ENCODE results near the gene NFE2L1.
"Not testable (repeated sequence)": the region's sequence is repeated elsewhere in the genome, so short reads cannot be mapped to it uniquely, and the experiment has no call there.

NFE2L1 gene

DNA sequence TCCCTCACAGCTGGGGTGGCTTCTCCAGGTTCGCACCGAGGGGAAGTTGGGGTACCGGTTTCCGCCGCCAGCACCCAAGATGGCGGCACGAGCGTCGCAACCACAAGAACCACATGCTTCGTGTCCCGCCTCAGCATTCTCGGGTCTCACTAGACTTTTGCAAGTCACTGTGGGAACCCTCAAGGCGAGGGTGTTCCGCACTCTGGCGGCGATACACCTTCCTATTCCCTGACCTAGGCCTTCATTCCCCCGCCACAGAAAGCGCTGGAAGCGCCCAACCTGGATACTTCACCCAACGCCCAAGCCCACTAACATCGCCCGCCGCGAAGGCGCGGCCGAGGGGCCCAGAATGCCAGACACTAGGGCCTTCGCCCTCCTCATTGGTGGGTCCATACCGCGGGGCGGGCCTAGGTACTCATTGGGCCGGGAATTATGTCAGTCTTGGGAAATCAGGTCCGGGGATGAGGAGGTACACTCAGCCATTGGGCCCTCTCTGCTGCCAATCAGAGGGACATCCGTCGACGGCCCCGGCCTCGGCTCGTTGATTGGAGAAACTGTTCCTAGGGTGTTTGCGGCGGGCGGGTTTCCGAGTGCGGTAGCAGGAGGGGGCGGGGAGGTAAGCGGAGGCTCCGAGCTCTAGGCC, at the start of gene NFE2L1:
Gene NFE2L1 (plus strand): TSS at position 619 of the 643 bp plus-strand sequence. CDS start 2,760 bp downstream, outside the sequence.
- Histone ChIP-seq H3K4me2 (peak within 1 kb of the TSS; percentile 80), H3K36me3 (ENCODE audit: insufficient read depth) (no peaks in the 10 kb centered on the region; the same call in 1 of the 2 replicates), H3K27me3 (ENCODE audit: insufficient read depth, low read depth) (no peaks in the 10 kb centered on the region), H4K20me1 (ENCODE audit: insufficient read depth) (no peaks in the 10 kb centered on the region), H3K4me3 (IDR thresholded peaks at IDR 0.05; ENCODE audit: insufficient read depth, low read depth, low read length) (no peak within 1 kb of the TSS), H3K79me2 (ENCODE audit: insufficient read depth, low read depth) (peaks cover 60% of the 10 kb centered on the region), H2AFZ (ENCODE audit: low read depth) (peak within 1 kb of the TSS; percentile 62), H3K4me1 (ENCODE audit: low read depth, poor library complexity, severe bottlenecking) (peaks cover 45% of the 10 kb centered on the region), H3K9ac (peak within 1 kb of the TSS; percentile 91), H3K27ac (peak within 1 kb of the TSS; percentile 94)
- TF ChIP-seq CTCF (conservative IDR thresholded peaks at IDR 0.05; ENCODE audit: low read depth, low read length) = no peak

DNA sequence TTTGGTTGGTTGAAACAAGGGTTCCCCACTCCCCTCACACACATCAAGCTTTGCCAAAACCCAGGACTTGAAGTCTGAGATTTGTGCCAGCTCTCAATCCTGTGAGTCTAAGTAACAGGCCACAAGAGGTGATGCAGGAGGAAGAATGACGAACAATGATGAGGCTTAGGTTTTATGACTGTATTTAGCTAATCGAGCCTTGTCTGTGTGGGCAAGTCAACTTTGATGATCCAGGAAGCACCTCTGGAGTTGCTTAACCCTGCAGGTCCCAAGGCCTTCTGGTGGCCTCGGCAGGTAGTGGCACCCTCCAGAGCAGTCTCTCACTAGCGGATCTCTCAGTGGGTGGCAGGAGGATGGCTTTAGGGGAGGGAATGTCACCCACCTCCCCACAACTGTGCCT, 48.6 kb upstream of the NFE2L1 start:
- Histone ChIP-seq H3K4me3 (IDR thresholded peaks at IDR 0.05; ENCODE audit: insufficient read depth, low read depth, low read length) (no peak overlapping the region), H3K4me1 (ENCODE audit: low read depth, poor library complexity, severe bottlenecking) (peaks cover 8% of the 10 kb centered on the region), H4K20me1 (ENCODE audit: insufficient read depth) (no peaks in the 10 kb centered on the region), H3K27me3 (ENCODE audit: insufficient read depth, low read depth) (no peaks in the 10 kb centered on the region), H3K4me2 (no peak overlapping the region), H3K9ac (no peak overlapping the region), H3K79me2 (ENCODE audit: insufficient read depth, low read depth) (no peaks in the 10 kb centered on the region), H2AFZ (ENCODE audit: low read depth) (no peak overlapping the region), H3K36me3 (ENCODE audit: insufficient read depth) (no peaks in the 10 kb centered on the region), H3K27ac (no peak overlapping the region)
- TF ChIP-seq CTCF (conservative IDR thresholded peaks at IDR 0.05; ENCODE audit: low read depth, low read length) = no peak

DNA sequence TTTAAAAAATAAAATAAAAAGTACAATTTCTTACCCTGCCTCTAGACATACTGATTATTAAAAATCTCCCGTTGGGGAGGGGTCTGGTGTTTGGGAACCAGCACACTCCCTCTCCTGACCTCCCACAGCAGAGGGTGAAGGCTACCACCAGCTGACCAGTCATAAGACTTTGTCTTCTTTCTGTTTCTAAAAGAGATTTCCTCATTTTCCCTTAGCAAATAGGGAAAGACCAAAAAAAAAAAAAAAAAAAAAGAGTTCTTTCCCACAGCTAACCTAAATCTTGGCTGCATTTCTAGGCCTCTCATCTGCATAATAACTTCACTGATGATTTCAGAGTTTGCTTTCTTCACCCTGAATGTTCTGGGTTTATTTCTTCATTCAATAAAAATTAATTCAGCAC, 47.0 kb upstream of the NFE2L1 start:
- no peak overlapping the region for H3K9ac ChIP-seq
- no peak for TF ChIP-seq CTCF (conservative IDR thresholded peaks at IDR 0.05; ENCODE audit: low read depth, low read length)
- no peaks in the 10 kb centered on the region for H3K27me3 ChIP-seq (ENCODE audit: insufficient read depth, low read depth)
- no peak overlapping the region for H3K4me3 ChIP-seq (IDR thresholded peaks at IDR 0.05; ENCODE audit: insufficient read depth, low read depth, low read length)
- no peak overlapping the region for H3K4me2 ChIP-seq
- H3K4me1 ChIP-seq (ENCODE audit: low read depth, poor library complexity, severe bottlenecking) = peaks cover 8% of the 10 kb centered on the region
- no peaks in the 10 kb centered on the region for H3K79me2 ChIP-seq (ENCODE audit: insufficient read depth, low read depth)
- H2AFZ ChIP-seq (ENCODE audit: low read depth) = no peak overlapping the region
- H3K27ac ChIP-seq = no peak overlapping the region
- no peaks in the 10 kb centered on the region for H4K20me1 ChIP-seq (ENCODE audit: insufficient read depth)
- H3K36me3 ChIP-seq (ENCODE audit: insufficient read depth) = no peaks in the 10 kb centered on the region

- H3K27ac ChIP-seq; H3K36me3 ChIP-seq (ENCODE audit: insufficient read depth); H3K4me1 ChIP-seq (ENCODE audit: low read depth, poor library complexity, severe bottlenecking); H4K20me1 ChIP-seq (ENCODE audit: insufficient read depth); H3K27me3 ChIP-seq (ENCODE audit: insufficient read depth, low read depth); H3K79me2 ChIP-seq (ENCODE audit: insufficient read depth, low read depth); H2AFZ ChIP-seq (ENCODE audit: low read depth); H3K4me3 ChIP-seq (IDR thresholded peaks at IDR 0.05; ENCODE audit: insufficient read depth, low read depth, low read length); H3K4me2 ChIP-seq; H3K9ac ChIP-seq: not testable (repeated sequence)
These were observed 46.5 kb upstream of the NFE2L1 start for GRCh38 chr17:48001657-48002056.

GRCh38 chr17:48002266-48002915, 45.8 kb upstream of the NFE2L1 start:
- Histone ChIP-seq H3K4me2 (peak overlapping the region; percentile 39), H3K27me3 (ENCODE audit: insufficient read depth, low read depth) (no peaks in the 10 kb centered on the region), H4K20me1 (ENCODE audit: insufficient read depth) (no peaks in the 10 kb centered on the region), H3K9ac (no peak overlapping the region), H3K4me3 (IDR thresholded peaks at IDR 0.05; ENCODE audit: insufficient read depth, low read depth, low read length) (no peak overlapping the region), H3K79me2 (ENCODE audit: insufficient read depth, low read depth) (no peaks in the 10 kb centered on the region), H3K36me3 (ENCODE audit: insufficient read depth) (no peaks in the 10 kb centered on the region), H2AFZ (ENCODE audit: low read depth) (peak overlapping the region; percentile 54), H3K4me1 (ENCODE audit: low read depth, poor library complexity, severe bottlenecking) (peaks cover 8% of the 10 kb centered on the region), H3K27ac (peak overlapping the region; percentile 26; the same call in 1 of the 2 replicates)
- no peak for TF ChIP-seq CTCF (conservative IDR thresholded peaks at IDR 0.05; ENCODE audit: low read depth, low read length)
